GM19351 (cell line): ENCODE measurements around the gene KIF5B.
A peak's percentile ranks its signal among the peaks of the same experiment; 100 is the strongest.
"Not testable (repeated sequence)": the region's sequence is repeated elsewhere in the genome, so short reads cannot be mapped to it uniquely, and the experiment has no call there.

Source experiments
- ATAC-seq: cut with Tn5 transposase; IDR thresholded peaks from one replicate; pipeline ENCODE4 v1.9.1; 2021; ENCODE audit warnings: mild to moderate bottlenecking, moderate library complexity; ENCODE audit not compliant: unreplicated experiment

KIF5B gene

DNA sequence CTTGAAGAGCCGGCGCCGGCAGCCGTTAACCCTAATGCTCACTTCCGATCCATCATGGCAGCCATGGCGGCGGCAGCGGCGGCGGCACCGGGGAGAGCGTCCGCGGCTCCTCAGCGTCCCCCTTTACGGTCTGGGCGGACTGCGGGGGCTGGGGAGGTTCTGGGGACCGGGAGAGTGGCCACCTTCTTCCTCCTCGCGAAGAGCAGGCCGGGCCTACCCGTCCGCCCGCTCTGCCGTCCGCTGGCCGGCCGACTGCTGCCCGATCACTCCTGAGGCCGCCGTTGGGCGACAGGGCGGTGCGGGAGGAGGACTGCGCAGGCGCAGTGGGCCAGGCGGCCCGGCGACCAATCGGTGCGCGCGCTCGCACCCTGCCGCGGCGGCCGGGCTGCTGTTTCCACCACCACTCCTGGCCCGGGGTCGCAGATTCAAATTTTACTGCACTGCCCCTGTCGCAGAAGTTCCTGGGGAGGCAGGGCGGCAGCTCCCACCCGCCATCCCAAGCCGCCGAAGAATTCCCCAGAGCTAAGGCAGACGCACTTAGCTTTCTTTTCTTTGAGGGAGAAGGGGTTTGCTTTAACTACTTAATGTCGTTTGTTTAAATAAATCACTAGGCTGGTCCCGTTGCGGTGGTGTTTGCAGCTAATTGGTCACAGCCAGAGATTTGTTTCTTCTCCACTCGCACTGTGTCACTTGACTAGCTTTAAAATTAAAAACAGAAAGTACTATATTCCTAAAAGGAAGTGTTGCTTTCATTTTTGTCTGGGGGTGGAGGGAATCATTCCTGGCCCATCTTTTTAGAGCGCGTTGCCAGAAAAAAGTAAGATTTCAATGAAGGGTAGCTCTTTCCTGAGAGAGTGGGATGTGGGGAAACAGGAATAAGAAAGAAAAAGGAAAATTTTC, at the start of gene KIF5B:
KIF5B (minus strand) TSS at position 290 of the 900 bp plus-strand sequence. CDS start 452 bp downstream, outside the sequence.
- peak; percentile 85 for ATAC-seq

DNA sequence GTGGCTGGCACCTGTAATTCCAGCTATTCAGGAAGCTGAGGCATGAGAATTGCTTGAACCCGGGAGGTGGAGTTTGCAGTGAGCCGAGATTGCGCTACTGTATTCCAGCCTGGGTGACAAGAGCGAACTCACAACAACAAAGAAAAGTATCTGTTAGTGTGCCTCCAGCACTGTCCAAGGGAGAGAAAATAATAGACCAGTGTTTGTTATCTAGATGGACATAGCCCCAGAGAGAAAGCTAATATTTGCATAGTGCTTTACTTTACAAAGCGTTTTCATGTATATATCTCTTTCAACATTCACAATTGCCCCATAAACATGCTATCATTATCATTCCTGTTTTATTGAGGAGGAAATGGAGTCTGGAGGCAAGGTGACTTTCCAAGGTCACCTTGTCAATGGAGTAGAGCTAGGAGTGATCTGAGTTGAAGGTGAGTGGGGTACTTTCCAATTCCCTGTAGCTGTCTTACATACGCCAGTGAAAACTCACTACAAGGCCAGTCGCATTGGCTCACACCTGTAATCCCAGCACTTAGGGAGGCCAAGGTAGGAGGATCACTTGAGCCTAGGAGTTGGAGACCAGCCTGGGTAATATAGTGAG, 49.7 kb upstream of the KIF5B start:
- no peak for ATAC-seq

DNA sequence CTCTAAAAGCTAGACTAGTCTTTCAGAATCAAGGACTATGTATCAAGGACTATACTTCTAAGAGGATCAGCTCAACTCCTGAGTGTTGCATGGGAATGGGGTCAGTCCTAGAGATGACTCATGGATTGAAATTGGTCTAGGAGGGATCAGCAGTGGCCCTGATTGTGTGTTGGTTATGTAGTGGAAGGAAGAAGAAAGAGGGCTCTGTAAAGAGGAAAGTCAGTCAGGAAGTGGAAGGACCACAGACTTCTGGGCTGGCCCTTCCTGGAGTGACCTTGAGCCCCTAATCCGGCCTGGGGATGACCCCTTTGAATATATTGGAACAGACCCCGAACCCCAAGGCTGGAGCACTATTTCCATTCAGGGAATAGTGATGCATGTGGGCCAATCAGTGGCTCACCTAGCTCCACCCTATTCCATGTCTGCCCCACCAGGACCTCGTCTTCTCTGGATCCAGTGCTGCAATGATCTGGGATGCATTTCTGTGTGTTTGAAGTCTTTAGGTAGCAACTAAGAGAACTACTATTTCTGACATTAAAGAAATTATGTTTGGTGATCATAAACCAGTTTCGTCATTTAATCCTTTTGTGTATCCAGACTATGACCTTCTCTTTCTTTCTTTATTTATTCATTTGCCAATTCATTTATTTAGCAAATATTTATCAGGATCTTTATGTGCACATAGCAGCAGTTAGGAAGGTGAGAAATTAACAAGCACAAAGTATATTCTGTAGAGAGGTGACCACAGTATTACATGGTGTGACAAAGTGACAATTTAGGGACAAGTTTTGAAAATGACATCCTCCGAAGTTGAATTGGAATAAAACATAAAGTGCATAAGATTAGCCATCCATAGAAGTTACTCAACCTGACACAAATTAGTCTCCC, 48.6 kb upstream of the KIF5B start:
- no peak for ATAC-seq

DNA sequence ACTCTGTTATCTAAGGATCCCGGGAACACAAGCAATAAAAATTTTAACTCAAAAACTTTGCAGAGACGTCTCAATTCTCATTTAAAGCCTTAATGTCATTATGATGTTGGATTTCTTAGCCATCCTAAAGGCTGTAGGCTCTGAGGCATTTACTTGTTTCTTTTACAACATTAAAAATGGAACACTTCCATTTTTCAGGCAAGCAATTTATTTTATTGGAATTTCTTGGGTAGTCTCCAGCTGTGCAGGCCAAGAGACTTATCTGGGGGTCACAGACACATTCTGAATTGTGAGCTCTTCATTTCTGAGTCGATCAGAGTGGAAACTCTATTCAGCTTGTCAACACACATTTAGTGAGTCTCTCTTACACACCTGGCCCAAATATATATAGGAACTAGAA, 48.0 kb upstream of the KIF5B start:
- ATAC-seq, result no peak

GRCh38 chr10:32103721-32104120, 47.5 kb upstream of the KIF5B start:
- ATAC-seq, result no peak

GRCh38 chr10:32098566-32099259, 42.5 kb upstream of the KIF5B start:
- not testable (repeated sequence) for ATAC-seq

- ATAC-seq, result no peak
Measured at GRCh38 chr10:32095116-32095733, 39.0 kb upstream of the KIF5B start.

DNA sequence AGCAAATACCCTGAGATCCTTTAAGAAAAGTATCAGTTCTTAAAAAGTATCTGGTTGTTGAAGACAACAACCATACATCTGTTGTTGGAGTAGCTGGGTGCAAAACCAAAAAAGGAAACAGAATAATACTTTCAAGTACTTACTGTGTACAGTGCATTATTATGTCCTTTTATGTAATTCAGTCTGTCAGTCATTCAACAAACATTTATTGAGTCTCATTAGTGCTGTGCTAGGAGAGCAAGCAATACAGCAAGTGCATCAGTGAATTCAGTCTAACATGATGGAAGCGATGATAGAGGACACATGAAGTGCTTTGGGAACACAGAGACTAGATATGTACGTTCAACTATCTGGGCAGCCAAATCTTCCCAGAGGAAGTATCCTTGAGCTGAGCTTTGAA, 37.4 kb upstream of the KIF5B start:
- ATAC-seq, result no peak

- no peak for ATAC-seq
Measured at GRCh38 chr10:32091046-32091445, 34.8 kb upstream of the KIF5B start.

DNA sequence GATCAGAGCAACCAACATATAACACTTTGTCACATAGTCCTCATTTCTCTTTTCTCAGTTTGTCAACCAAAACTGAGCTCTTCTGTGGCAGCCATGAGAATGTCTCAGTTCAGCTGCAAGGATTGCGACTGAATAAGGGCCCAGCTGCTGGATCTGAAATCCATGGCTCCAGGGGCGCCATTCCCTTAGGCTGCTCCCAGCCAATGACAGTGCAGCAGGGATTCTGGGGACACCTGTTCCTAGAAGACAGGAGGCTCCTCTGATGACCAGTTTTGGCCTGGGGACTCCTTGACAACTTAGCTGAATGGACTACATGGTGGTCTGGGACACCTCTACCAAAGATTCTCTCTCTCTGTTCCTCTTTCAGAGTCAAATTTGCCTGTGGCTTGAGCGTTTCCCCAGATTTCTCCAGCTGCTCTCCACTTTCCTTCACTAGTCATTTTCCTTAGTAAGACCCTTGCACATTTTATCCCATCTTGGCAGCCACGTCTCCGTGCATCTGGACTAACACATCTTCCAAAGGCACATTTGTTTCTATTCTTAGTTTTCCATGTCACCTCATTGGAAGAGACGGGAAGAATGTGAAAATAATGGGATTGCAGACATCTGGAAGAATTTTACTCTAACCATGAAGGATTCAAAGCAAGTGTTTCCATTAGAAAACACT, 28.1 kb upstream of the KIF5B start:
- ATAC-seq, result no peak

GRCh38 chr10:32077896-32078485, 21.8 kb upstream of the KIF5B start:
- ATAC-seq, result no peak

DNA sequence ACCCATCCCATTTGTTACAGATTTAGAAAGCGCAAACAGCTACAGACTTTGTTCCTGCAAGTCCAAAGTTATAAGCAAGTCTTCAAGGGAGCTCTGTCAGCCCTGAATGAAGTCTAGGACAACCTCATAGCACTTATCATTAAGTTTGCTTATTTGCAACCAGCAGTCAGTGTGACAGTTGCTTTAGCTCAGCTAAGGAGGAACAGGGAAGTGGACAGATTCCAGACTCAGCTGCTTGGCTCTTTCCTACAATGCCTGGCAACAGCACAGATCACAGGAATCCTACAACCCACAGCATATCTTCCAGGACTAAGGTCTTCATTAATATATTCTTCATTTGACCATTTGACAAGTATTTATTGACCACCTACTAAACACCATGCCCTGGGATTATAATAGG, 17.4 kb upstream of the KIF5B start:
- no peak for ATAC-seq

GRCh38 chr10:32073128-32073527, 16.9 kb upstream of the KIF5B start:
- ATAC-seq, result no peak

- no peak for ATAC-seq
Measured at GRCh38 chr10:32072025-32072800, 16.0 kb upstream of the KIF5B start.

DNA sequence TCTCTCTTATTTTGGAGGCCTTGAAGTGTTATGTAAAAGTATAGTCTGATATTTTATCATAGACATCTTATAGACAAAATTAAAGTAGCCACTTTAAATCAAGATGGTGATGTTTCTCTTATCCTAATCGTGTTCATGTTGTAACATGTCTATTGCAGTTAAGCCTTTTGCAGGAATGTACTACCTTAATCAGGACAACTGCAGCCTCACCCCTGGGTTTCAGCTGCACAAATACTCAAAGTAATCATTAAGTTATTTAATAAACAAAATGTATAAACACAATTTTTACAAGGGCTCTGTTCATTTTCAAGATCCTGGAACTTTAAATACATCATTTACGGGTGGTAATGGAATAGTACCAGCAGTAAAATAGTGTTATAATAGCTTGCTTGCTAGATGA, 14.4 kb upstream of the KIF5B start:
- ATAC-seq, result no peak

- no peak for ATAC-seq
Measured at GRCh38 chr10:32068569-32068968, 12.3 kb upstream of the KIF5B start.

- not testable (repeated sequence) for ATAC-seq
Measured at GRCh38 chr10:32067931-32068330, 11.7 kb upstream of the KIF5B start.

DNA sequence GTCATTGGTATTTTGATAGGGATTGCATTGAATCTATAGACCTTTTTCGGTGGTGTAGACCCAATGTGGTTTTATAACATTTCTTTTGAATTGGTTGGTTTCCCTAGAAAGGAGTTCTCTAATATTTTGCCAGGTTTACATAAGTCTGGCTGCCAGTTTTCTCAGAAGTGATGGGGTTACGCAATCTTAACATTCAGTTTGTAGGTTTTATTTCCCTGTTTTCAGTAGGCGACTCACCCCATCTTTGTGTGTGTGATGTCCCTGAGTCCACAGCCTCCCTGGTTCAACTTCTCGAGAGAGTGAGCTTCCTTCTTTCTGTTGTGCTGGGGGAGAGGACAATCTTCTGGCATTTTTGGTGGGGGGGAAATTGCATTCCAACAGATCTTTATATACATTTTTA, 9.6 kb upstream of the KIF5B start:
- no peak for ATAC-seq

- ATAC-seq, result no peak
Measured at GRCh38 chr10:32061440-32061839, 5.2 kb upstream of the KIF5B start.
